ACHN (cell line): ENCODE measurements around the gene TBC1D22A.
"Not testable (repeated sequence)": the region's sequence is repeated elsewhere in the genome, so short reads cannot be mapped to it uniquely, and the experiment has no call there.

Source experiments
- DNase-seq: peaks from one replicate; pipeline ENCODE4 v3.0.0-alpha.2; 2015
- in situ Hi-C: cut with HindIII; loops from 2 replicates; pipeline ENCODE4 v1.10.0; 2017; ENCODE audit warnings: low sequenced_read_pairs, low pct_ligation_motif_present, low pct_unique_long_range_greater_than_20kb

TBC1D22A gene

GRCh38 chr22:47139790-47140119 lies 377.3 kb downstream of the TBC1D22A start:
- in situ Hi-C loops, result no loop called here
- DNase-seq, result no peak

GRCh38 chr22:47140975-47141374 lies 378.5 kb downstream of the TBC1D22A start:
- in situ Hi-C loops, DNase-seq: not testable (repeated sequence)

GRCh38 chr22:47142427-47143046 lies 380.1 kb downstream of the TBC1D22A start:
- no peak for DNase-seq
- in situ Hi-C loops, result no loop called here

- in situ Hi-C loops, result no loop called here
- DNase-seq, result no peak
Measured at GRCh38 chr22:47143249-47143938, 380.9 kb downstream of the TBC1D22A start.

GRCh38 chr22:47144076-47144765 lies 381.8 kb downstream of the TBC1D22A start:
- in situ Hi-C loops, result no loop called here
- DNase-seq, result no peak

GRCh38 chr22:47144791-47145425 lies 382.5 kb downstream of the TBC1D22A start:
- no peak for DNase-seq
- in situ Hi-C loops, result no loop called here

- in situ Hi-C loops, result no loop called here
- no peak for DNase-seq
Measured at GRCh38 chr22:47145883-47146282, 383.4 kb downstream of the TBC1D22A start.

- DNase-seq, result no peak
- in situ Hi-C loops, result no loop called here
Measured at GRCh38 chr22:47146391-47146790, 383.9 kb downstream of the TBC1D22A start.

GRCh38 chr22:47146941-47147340 lies 384.5 kb downstream of the TBC1D22A start:
- in situ Hi-C loops, result no loop called here
- no peak for DNase-seq

- in situ Hi-C loops, result no loop called here
- DNase-seq, result no peak
Measured at GRCh38 chr22:47147572-47147971, 385.1 kb downstream of the TBC1D22A start.

- DNase-seq, result no peak
- in situ Hi-C loops, result no loop called here
Measured at GRCh38 chr22:47148510-47148909, 386.1 kb downstream of the TBC1D22A start.

GRCh38 chr22:47148956-47149728 lies 386.7 kb downstream of the TBC1D22A start:
- in situ Hi-C loops, result no loop called here
- no peak for DNase-seq

- no peak for DNase-seq
- in situ Hi-C loops, result no loop called here
Measured at GRCh38 chr22:47149976-47150375, 387.5 kb downstream of the TBC1D22A start.

GRCh38 chr22:47150426-47150825 lies 388.0 kb downstream of the TBC1D22A start:
- in situ Hi-C loops, result no loop called here
- DNase-seq, result no peak

GRCh38 chr22:47151064-47151463 lies 388.6 kb downstream of the TBC1D22A start:
- no peak for DNase-seq
- in situ Hi-C loops, result no loop called here

GRCh38 chr22:47151490-47151889 lies 389.0 kb downstream of the TBC1D22A start:
- peak; percentile 21 for DNase-seq

GRCh38 chr22:47152236-47152635 lies 389.8 kb downstream of the TBC1D22A start:
- in situ Hi-C loops, result no loop called here

More at GRCh38 chr22:47151490-47151889, 389.0 kb downstream of the TBC1D22A start:
- in situ Hi-C loops, result no loop called here

GRCh38 chr22:47152938-47153337 lies 390.5 kb downstream of the TBC1D22A start:
- in situ Hi-C loops, result no loop called here

More at GRCh38 chr22:47152236-47152635, 389.8 kb downstream of the TBC1D22A start:
- no peak for DNase-seq

More at GRCh38 chr22:47152938-47153337, 390.5 kb downstream of the TBC1D22A start:
- no peak for DNase-seq
